ENCODE measurements around the gene PEX6. TPM values are rescaled to one million over a fixed set of nuclear protein-coding genes. Genes with fewer than 3 reads are reported as not detected.

The PEX6 gene
- total and polyA plus RNA-seq, 2 of the 13 experiments (the other 11 are each of a cell fraction or from before 2014, with no cell fraction given): 5.1 to 6.7 TPM

DNA sequence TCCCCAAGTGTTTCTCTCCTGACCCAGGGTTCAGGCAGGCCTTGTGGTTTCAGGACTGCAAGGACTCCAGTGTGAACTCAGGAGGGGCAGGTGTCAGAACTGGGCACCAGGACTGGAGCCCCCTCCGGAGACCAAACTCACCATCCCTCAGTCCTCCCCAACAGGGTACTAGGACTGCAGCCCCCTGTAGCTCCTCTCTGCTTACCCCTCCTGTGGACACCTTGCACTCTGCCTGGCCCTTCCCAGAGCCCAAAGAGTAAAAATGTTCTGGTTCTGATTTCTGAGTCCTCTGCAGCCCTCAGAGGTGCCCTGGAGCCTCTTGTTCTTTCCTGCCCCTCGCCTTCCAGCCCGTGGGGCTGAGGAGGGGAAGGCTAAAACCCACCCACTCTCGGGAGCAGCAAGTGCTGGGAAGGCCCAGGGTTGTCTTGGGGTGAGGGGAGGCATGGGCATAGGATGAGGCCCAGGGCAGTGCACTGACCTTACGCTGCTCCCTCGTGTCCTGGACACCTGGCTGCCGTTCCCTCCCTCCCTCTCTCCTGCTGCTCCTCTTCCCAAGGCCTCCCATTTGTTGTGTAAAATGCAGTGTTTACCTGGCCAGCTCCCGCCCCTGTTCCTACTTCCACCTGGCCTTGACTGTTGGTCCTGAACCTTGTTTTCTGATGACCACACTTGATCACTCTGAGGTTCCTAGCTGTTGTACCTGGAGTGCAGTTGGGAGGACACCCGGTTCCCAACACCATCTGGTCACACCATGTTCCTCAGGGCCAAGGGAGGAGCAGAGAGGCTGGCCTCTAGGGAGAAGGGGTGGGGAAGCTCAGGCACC is 39.8 kb downstream of the PEX6 start (continued):
- no peak for TF ChIP-seq SMAD9 (CRISPR knock-in tag; IDR thresholded peaks at IDR 0.05)
- TF ChIP-seq ZFP36L1 (CRISPR knock-in tag; IDR thresholded peaks at IDR 0.05): no peak
- TF ChIP-seq CEBPB (IDR thresholded peaks at IDR 0.05; ENCODE audit: borderline replicate concordance, low read depth, low read length): peak; percentile 32; the same call in 1 of the 2 replicates
- no peak; the same call in 1 of the 2 replicates for TF ChIP-seq ZNF446 (CRISPR knock-in tag; IDR thresholded peaks at IDR 0.05)
- TF ChIP-seq ZNF577 (CRISPR knock-in tag; IDR thresholded peaks at IDR 0.05; ENCODE audit: borderline replicate concordance, low read depth): no peak
- peak; percentile 84 for TF ChIP-seq SOX5 (CRISPR knock-in tag; IDR thresholded peaks at IDR 0.05; ENCODE audit: borderline replicate concordance)
- no peak for TF ChIP-seq ZNF879 (CRISPR knock-in tag; IDR thresholded peaks at IDR 0.05)
- peak; percentile 77; the same call in 1 of the 2 replicates for TF ChIP-seq ZNF564 (CRISPR knock-in tag; IDR thresholded peaks at IDR 0.05)
- TF ChIP-seq ZNF788 (CRISPR knock-in tag; IDR thresholded peaks at IDR 0.05; ENCODE audit: borderline replicate concordance): peak; percentile 57; the same call in 1 of the 2 replicates
- TF ChIP-seq ZNF160 (CRISPR knock-in tag; IDR thresholded peaks at IDR 0.05): peak; percentile 75; the same call in 1 of the 2 replicates
- TF ChIP-seq ZNF510 (CRISPR knock-in tag; IDR thresholded peaks at IDR 0.05; ENCODE audit: low read depth): peak; percentile 97
- TF ChIP-seq, protein P1, sequence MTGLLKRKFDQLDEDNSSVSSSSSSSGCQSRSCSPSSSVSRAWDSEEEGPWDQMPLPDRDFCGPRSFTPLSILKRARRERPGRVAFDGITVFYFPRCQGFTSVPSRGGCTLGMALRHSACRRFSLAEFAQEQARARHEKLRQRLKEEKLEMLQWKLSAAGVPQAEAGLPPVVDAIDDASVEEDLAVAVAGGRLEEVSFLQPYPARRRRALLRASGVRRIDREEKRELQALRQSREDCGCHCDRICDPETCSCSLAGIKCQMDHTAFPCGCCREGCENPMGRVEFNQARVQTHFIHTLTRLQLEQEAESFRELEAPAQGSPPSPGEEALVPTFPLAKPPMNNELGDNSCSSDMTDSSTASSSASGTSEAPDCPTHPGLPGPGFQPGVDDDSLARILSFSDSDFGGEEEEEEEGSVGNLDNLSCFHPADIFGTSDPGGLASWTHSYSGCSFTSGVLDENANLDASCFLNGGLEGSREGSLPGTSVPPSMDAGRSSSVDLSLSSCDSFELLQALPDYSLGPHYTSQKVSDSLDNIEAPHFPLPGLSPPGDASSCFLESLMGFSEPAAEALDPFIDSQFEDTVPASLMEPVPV (CRISPR knock-in tag; IDR thresholded peaks at IDR 0.05): 0 out of 2 replicates have a peak, but pooled peaks have one; percentile 19
- TF ChIP-seq HMGA1 (CRISPR knock-in tag; conservative IDR thresholded peaks at IDR 0.05): no peak
- no peak for TF ChIP-seq ZNF24 (IDR thresholded peaks at IDR 0.05)
- TF ChIP-seq CREB1 (IDR thresholded peaks at IDR 0.05): 0 out of 2 replicates have a peak, but pooled peaks have one; percentile 15
- no peak; the same call in 1 of the 2 replicates for TF ChIP-seq CREB1 (CRISPR knock-in tag; IDR thresholded peaks at IDR 0.05)
- TF ChIP-seq RXRA (CRISPR knock-in tag; IDR thresholded peaks at IDR 0.05): peak; percentile 97
- no peak for TF ChIP-seq ZFP36L2 (CRISPR knock-in tag; IDR thresholded peaks at IDR 0.05)
- peak; percentile 39; the same call in 1 of the 2 replicates for TF ChIP-seq SMC3 (IDR thresholded peaks at IDR 0.05; ENCODE audit: low read length)
- TF ChIP-seq MAF1 (CRISPR knock-in tag; IDR thresholded peaks at IDR 0.05; ENCODE audit: borderline replicate concordance): no peak
- TF ChIP-seq, protein P2, sequence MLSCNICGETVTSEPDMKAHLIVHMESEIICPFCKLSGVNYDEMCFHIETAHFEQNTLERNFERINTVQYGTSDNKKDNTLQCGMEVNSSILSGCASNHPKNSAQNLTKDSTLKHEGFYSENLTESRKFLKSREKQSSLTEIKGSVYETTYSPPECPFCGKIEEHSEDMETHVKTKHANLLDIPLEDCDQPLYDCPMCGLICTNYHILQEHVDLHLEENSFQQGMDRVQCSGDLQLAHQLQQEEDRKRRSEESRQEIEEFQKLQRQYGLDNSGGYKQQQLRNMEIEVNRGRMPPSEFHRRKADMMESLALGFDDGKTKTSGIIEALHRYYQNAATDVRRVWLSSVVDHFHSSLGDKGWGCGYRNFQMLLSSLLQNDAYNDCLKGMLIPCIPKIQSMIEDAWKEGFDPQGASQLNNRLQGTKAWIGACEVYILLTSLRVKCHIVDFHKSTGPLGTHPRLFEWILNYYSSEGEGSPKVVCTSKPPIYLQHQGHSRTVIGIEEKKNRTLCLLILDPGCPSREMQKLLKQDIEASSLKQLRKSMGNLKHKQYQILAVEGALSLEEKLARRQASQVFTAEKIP (CRISPR knock-in tag; IDR thresholded peaks at IDR 0.05; ENCODE audit: borderline replicate concordance): no peak
- peak; percentile 92; the same call in 1 of the 2 replicates for TF ChIP-seq ZNF230 (CRISPR knock-in tag; IDR thresholded peaks at IDR 0.05)
- TF ChIP-seq ESRRA (CRISPR knock-in tag; IDR thresholded peaks at IDR 0.05; ENCODE audit: low read depth): peak; percentile 89
- no peak for TF ChIP-seq SP1 (IDR thresholded peaks at IDR 0.05)
- peak; percentile 28; the same call in 1 of the 2 replicates for TF ChIP-seq SP1 (CRISPR knock-in tag; IDR thresholded peaks at IDR 0.05)
- TF ChIP-seq, protein P3, sequence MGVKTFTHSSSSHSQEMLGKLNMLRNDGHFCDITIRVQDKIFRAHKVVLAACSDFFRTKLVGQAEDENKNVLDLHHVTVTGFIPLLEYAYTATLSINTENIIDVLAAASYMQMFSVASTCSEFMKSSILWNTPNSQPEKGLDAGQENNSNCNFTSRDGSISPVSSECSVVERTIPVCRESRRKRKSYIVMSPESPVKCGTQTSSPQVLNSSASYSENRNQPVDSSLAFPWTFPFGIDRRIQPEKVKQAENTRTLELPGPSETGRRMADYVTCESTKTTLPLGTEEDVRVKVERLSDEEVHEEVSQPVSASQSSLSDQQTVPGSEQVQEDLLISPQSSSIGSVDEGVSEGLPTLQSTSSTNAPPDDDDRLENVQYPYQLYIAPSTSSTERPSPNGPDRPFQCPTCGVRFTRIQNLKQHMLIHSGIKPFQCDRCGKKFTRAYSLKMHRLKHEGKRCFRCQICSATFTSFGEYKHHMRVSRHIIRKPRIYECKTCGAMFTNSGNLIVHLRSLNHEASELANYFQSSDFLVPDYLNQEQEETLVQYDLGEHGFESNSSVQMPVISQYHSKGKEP (CRISPR knock-in tag; IDR thresholded peaks at IDR 0.05): no peak
- no peak for TF ChIP-seq ZNF256 (CRISPR knock-in tag; conservative IDR thresholded peaks at IDR 0.05)
- TF ChIP-seq HOXD1 (CRISPR knock-in tag; IDR thresholded peaks at IDR 0.05): peak; percentile 59; the same call in 1 of the 2 replicates

Data from HepG2 (cell line).